GM06990 (cell line): Measurements from ENCODE around the gene C5AR2.
"Not testable (repeated sequence)": the region's sequence is repeated elsewhere in the genome, so short reads cannot be mapped to it uniquely, and the experiment has no call there.

Experiments
- DNase-seq: peaks from one replicate; pipeline ENCODE4 v3.0.0-alpha.2; 2011; ENCODE audit not compliant: insufficient read length; ENCODE audit errors: extremely low read depth
- H3K27me3 ChIP-seq: replicated peaks from 2 replicates; pipeline ENCODE4 v1.6.0; 2011; ENCODE audit warnings: low read length; ENCODE audit not compliant: control insufficient read depth, insufficient read depth
- H3K36me3 ChIP-seq: 2 replicates; pipeline ENCODE4 v1.5.1; 2011; ENCODE audit warnings: low read length; ENCODE audit not compliant: control insufficient read depth, insufficient read depth
- H3K4me3 ChIP-seq: replicated peaks from 2 replicates; pipeline ENCODE4 v1.5.1; 2011; ENCODE audit warnings: low read depth, mild to moderate bottlenecking, control low read depth, low read length
- TF ChIP-seq, protein P1 (sequence below): IDR thresholded peaks from 2 replicates; pipeline ENCODE4 v1.5.1; 2011; ENCODE audit warnings: low read length, control low read depth, mild to moderate bottlenecking, inconsistent platforms; ENCODE audit not compliant: insufficient read depth, poor library complexity, severe bottlenecking

The C5AR2 gene

DNA sequence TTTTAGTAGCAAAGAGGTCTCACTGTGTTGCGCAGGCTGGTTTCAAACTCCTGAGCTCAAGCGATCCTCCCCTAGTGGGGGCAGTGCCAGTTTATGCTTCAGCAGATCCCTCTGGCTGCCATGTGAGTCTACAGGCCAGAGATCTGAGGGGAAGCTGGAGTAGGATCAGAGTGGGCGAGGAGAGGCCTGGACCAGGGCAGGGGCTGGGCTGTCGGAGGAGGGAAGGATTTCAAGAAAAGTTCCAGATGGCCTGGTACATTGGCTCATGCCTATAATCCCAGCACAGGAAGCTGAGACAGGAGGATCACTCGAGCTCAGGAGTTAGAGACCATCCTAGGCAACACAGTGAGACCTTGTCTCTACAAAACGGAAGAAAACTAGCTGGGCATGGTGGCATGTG lies 27.0 kb downstream of the C5AR2 start:
- H3K27me3 ChIP-seq = no peaks in the 10 kb centered on the region
- no peak for DNase-seq
- H3K36me3 ChIP-seq = peaks cover 33% of the 10 kb centered on the region
- no peak overlapping the region for H3K4me3 ChIP-seq
- TF ChIP-seq, protein P1, sequence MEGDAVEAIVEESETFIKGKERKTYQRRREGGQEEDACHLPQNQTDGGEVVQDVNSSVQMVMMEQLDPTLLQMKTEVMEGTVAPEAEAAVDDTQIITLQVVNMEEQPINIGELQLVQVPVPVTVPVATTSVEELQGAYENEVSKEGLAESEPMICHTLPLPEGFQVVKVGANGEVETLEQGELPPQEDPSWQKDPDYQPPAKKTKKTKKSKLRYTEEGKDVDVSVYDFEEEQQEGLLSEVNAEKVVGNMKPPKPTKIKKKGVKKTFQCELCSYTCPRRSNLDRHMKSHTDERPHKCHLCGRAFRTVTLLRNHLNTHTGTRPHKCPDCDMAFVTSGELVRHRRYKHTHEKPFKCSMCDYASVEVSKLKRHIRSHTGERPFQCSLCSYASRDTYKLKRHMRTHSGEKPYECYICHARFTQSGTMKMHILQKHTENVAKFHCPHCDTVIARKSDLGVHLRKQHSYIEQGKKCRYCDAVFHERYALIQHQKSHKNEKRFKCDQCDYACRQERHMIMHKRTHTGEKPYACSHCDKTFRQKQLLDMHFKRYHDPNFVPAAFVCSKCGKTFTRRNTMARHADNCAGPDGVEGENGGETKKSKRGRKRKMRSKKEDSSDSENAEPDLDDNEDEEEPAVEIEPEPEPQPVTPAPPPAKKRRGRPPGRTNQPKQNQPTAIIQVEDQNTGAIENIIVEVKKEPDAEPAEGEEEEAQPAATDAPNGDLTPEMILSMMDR = no peak

DNA sequence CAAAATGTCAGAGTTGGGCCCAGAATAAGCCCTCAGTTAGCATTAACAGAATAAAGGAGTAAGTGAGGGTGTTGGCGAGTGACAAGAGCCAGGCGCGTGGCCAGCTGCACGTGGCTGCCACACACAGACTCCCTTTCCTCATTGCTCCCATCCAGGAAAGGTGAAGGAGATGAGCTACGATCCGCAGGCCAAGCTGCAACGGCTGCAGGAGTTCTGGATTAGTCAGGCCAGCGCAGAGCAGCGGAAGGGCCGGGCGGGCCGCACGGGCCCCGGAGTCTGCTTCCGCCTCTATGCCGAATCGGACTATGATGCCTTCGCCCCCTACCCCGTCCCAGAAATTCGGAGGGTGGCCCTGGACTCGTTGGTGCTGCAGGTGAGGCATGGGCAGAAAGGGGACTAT lies 30.3 kb downstream of the C5AR2 start:
- Histone ChIP-seq H3K27me3 (no peaks in the 10 kb centered on the region), H3K36me3 (peaks cover 31% of the 10 kb centered on the region), H3K4me3 (no peak overlapping the region)
- TF ChIP-seq, protein P1 = no peak
- no peak for DNase-seq

DNA sequence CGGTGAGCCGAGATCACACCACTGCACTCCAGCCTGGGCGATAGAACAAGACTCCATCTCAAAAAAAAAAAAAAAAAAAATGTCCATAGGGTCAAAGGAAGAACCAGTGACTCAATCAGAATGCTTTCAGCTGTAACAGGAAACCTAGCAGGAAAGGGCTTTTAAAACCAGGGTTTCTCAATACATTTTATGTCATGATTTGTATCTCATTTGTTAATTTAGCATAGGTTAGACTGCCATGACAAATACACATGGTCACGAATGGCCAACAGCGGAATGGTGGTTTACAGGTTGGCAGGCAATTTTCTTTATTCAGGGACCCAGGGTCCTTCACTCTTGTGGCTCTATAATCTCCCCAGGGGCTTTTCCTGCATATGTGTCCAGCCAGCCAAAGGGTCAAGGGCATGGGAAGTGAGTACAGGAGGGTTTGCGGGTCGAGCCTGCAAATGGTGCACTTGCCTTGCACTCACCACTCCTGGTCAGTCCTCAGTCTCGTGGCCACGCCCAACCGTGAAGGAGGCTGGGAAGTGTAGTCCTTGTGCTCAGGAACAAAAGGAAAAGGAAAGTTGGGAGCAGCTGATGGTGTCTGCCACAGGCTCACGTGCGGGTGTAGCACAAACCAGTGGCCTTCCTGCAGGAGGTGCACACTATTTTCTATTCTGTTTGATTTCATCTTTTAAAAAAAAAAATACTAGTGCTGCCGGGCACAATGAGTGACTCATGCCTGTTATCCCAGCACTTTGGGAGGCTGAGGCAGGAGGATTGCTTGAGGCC lies 32.0 kb downstream of the C5AR2 start:
- Histone ChIP-seq H3K27me3 (no peaks in the 10 kb centered on the region), H3K4me3 (no peak overlapping the region), H3K36me3 (peaks cover 26% of the 10 kb centered on the region)
- TF ChIP-seq, protein P1 = no peak
- no peak for DNase-seq

DNA sequence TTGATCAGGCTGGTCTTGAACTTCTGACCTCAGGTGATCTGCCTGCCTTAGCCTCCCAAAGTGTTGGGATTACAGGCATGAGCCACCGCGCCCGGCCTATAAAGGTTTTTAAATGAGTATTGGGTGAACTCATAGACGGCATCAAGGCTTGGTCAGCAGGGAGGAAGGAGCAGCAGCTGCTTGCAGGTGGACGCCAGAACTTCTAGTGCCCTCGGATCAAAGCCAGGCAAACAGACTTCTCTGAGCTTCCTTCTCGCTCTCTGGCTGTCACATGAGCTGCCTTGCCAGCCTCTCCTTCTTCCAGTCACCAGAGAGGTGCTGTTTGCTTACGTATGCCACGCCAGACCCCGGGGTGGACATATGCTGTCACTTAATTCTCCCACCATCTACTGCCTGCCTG lies 33.5 kb downstream of the C5AR2 start:
- not testable (repeated sequence) for DNase-seq, H3K27me3 ChIP-seq, H3K4me3 ChIP-seq
- peaks cover 29% of the 10 kb centered on the region for H3K36me3 ChIP-seq

DNA sequence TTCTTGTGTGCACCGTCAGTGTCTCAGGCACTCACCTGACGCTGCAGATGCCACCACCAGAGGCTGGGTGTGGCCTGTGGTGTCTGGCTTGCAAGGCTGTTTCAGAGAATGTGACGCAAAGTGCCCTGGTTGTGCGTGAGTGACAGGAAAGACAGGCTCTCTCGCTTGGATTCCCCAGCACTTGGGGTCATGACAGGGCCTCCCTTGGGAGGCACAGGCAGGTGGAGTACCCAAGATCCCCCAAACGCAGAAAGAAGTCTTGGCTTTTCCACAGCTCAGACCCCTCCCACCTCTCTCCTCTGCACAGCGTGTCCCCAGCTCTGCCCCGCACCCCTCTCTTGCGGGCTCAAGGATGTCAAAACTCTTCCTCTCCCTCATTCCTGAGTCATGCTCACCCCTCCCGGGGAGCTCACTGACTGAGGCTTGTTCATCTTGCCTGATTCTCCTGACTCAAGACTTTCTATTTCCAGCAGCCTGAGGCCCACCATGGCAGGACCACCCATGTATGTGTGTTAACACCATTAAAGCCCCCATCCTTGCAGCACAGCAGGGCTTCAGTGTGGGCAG lies 38.2 kb downstream of the C5AR2 start:
- Histone ChIP-seq H3K27me3 (no peaks in the 10 kb centered on the region), H3K4me3 (no peak overlapping the region), H3K36me3 (peaks cover 35% of the 10 kb centered on the region)
- TF ChIP-seq, protein P1 = no peak
- no peak for DNase-seq

DNA sequence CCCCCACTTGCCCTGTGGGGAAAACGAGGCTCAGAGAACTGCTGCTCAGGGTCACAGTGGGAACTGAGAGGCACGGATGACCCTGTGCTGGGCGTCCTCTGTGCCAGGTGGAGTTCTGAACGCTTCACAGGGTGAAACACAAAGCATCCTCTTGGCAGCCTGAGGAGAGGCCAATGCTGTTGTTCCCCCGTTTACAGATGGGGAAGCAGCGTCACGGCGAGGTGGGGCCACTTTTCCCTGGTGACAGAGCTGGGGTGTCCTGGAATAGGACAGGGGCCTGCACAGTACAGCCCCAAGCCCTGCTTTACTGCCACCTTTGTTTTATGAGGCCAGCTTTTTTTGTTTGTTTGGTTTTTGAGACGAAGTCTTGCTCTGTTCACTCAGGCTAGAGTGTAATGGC lies 39.3 kb downstream of the C5AR2 start:
- TF ChIP-seq, protein P1 = no peak
- Histone ChIP-seq H3K4me3 (no peak overlapping the region), H3K36me3 (peaks cover 42% of the 10 kb centered on the region), H3K27me3 (no peaks in the 10 kb centered on the region)
- DNase-seq = no peak
